ENCODE data around the gene NPAS3. TPM values are rescaled to one million over a fixed set of nuclear protein-coding genes. Genes with fewer than 3 reads are reported as not detected.
A peak's percentile ranks its signal among the peaks of the same experiment; 100 is the strongest.

NPAS3 gene
- total RNA-seq, 6 experiments from 2014 or later: 0.11 to 0.83 (median 0.21) TPM; not detected in 2

DNA sequence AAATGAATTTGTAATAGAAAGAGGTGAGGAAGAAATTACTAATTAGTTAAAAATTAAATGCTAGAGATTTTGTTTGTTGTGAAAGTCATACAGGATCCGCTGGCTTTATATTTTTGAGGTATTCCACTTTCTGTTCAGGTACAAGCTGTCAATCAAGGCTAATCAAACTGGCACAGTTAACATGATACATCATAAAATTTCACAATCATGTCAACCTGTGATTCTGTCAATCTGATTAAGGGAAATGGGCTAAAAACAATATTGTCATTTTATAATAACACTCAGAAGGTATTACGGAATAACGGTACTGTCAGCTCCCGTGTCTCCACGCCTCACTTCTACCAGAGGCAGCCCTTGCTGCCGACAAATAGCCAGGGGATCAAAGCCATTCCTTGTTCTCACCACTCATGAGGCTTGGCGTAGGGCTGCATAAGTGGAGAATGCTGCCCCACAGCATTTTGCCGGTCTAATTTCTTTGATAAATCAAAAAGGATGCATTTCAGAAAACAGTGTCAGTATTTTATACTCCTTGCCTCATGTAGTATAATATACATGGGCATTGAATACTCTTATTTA lies 352.9 kb downstream of the NPAS3 start:
- intact Hi-C loops (cut with DNase I): no loop called here
- Histone ChIP-seq H3K4me1 (no peaks in the 10 kb centered on the region), H3K4me3 (no peak overlapping the region), H3K9me3 (no peaks in the 10 kb centered on the region), H3K36me3 (no peaks in the 10 kb centered on the region), H3K27me3 (no peaks in the 10 kb centered on the region), H3K27ac (no peak overlapping the region)
- TF ChIP-seq, protein P1, sequence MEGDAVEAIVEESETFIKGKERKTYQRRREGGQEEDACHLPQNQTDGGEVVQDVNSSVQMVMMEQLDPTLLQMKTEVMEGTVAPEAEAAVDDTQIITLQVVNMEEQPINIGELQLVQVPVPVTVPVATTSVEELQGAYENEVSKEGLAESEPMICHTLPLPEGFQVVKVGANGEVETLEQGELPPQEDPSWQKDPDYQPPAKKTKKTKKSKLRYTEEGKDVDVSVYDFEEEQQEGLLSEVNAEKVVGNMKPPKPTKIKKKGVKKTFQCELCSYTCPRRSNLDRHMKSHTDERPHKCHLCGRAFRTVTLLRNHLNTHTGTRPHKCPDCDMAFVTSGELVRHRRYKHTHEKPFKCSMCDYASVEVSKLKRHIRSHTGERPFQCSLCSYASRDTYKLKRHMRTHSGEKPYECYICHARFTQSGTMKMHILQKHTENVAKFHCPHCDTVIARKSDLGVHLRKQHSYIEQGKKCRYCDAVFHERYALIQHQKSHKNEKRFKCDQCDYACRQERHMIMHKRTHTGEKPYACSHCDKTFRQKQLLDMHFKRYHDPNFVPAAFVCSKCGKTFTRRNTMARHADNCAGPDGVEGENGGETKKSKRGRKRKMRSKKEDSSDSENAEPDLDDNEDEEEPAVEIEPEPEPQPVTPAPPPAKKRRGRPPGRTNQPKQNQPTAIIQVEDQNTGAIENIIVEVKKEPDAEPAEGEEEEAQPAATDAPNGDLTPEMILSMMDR (IDR thresholded peaks at IDR 0.05): no peak
- no peak for TF ChIP-seq POLR2A (IDR thresholded peaks at IDR 0.05)
- 78% methylated on average over 8 of the region's 8 CpGs for WGBS (ENCODE audit: insufficient coverage, low coverage, low lambda C conversion rate, missing lambda C conversion rate)
- no peak for DNase-seq
- ATAC-seq: no peak

DNA sequence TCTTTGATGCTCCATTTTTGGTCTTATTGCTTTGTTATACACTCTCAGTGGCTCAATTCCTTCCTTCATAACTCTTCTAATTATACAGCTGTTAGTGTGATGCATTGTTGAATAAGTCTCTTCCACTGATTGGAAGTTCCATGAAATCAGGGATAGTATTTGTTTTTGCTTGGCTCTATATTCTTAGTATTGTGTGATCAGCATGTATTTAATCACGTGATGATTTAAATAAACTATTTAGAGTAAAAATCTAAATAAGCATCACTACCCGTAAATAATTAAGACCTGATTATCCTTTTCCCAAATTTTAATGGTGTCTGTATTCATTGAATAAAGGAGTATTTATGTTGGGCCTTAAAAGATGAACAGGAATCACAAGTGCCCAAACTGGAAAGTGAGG lies 355.7 kb downstream of the NPAS3 start:
- H3K27me3 ChIP-seq: no peaks in the 10 kb centered on the region
- TF ChIP-seq POLR2A (IDR thresholded peaks at IDR 0.05): no peak
- TF ChIP-seq, protein P1 (IDR thresholded peaks at IDR 0.05): no peak
- H3K4me3 ChIP-seq: no peak overlapping the region
- no peak overlapping the region for H3K27ac ChIP-seq
- DNase-seq (no peak), ATAC-seq (no peak)
- no peaks in the 10 kb centered on the region for H3K36me3 ChIP-seq
- WGBS (ENCODE audit: insufficient coverage, low coverage, low lambda C conversion rate, missing lambda C conversion rate): 57% methylated on average over 2 of the region's 2 CpGs
- intact Hi-C loops (cut with DNase I): no loop called here
- no peaks in the 10 kb centered on the region for H3K9me3 ChIP-seq
- H3K4me1 ChIP-seq: no peaks in the 10 kb centered on the region

DNA sequence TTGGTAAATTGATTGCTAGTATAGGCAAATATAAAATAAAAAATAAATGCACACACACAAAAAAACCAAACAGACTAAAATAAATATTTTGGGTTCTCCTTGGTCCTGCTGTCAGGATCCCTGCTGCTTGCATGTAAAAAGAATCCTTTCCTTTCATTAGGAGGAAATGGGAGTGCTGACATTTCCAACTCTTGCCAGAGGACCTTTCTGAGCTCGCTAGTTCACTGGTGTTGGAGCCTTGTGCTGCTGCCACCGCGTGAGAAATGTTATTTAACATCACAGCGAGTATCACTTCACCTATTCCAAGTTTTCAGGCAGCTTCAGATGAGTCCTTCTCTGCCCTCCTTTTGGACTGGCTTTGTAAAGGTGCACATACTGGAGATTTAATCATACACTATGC lies 358.9 kb downstream of the NPAS3 start:
- no peak overlapping the region for H3K27ac ChIP-seq
- TF ChIP-seq POLR2A (IDR thresholded peaks at IDR 0.05): no peak
- TF ChIP-seq, protein P1 (IDR thresholded peaks at IDR 0.05): no peak
- H3K4me3 ChIP-seq: no peak overlapping the region
- no peak for DNase-seq
- ATAC-seq: no peak
- H3K27me3 ChIP-seq: no peaks in the 10 kb centered on the region
- intact Hi-C loops (cut with DNase I): no loop called here
- no peaks in the 10 kb centered on the region for H3K9me3 ChIP-seq
- no peaks in the 10 kb centered on the region for H3K4me1 ChIP-seq
- H3K36me3 ChIP-seq: no peaks in the 10 kb centered on the region
- WGBS (ENCODE audit: insufficient coverage, low coverage, low lambda C conversion rate, missing lambda C conversion rate): 28% methylated on average over 4 of the region's 4 CpGs

DNA sequence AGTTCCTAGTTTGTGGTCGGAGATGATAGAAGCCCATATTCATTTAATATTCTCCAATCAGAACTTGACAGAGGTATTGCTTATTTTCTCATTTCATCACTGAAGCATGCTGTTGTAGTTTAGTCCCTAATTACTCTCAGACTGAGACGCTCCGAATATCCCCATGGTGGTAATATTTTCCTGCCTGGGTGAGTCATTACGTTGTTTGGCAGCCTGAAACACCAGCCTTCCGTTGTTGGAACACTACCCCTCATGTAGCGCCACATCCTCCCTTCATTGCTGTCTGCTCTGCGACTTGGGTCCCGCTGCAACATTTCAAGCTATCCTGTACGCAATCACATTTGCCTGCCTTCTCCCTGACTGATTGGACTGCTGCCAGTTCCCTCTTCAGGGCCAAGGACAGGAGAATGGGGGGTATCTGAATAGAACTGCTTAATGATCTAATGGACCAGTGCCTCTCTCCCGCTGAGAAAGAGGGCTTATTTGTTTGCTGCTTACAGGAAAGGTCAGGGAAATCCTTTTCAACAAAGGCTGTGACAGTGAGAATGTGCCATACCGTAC lies 369.1 kb downstream of the NPAS3 start:
- 67% methylated on average over 11 of the region's 11 CpGs for WGBS (ENCODE audit: insufficient coverage, low coverage, low lambda C conversion rate, missing lambda C conversion rate)
- DNase-seq (no peak), ATAC-seq (peak in 1 of 4 donors; percentile 37)
- no peaks in the 10 kb centered on the region for H3K9me3 ChIP-seq
- intact Hi-C loops (cut with DNase I): no loop called here
- no peak overlapping the region for H3K4me3 ChIP-seq
- H3K36me3 ChIP-seq: no peaks in the 10 kb centered on the region
- H3K27ac ChIP-seq: no peak overlapping the region
- no peaks in the 10 kb centered on the region for H3K27me3 ChIP-seq
- H3K4me1 ChIP-seq: no peaks in the 10 kb centered on the region
- TF ChIP-seq, protein P1 (IDR thresholded peaks at IDR 0.05): no peak
- TF ChIP-seq POLR2A (IDR thresholded peaks at IDR 0.05): no peak
